Measurements from ENCODE around the gene SYCP2L.

The SYCP2L gene

GRCh38 chr6:10891960-10892359 is 5.1 kb downstream of the SYCP2L start:
- TF ChIP-seq REST (IDR thresholded peaks at IDR 0.05; ENCODE audit: insufficient read depth in 1 of 2, low read depth in 2 of 2, low read length in 2 of 2) (no peak), POLR2AphosphoS5 (IDR thresholded peaks at IDR 0.05; ENCODE audit: low read depth, low read length) (no peak), SIN3A (IDR thresholded peaks at IDR 0.05; ENCODE audit: borderline replicate concordance, insufficient read depth, low read length) (no peak), FOXP2 (optimal IDR thresholded peaks at IDR 0.05; ENCODE audit: borderline replicate concordance, extremely low read depth, extremely low read length, insufficient read depth) (no peak), TAF1 (IDR thresholded peaks at IDR 0.05; ENCODE audit: borderline replicate concordance, insufficient read depth, low read length) (no peak)

- no peak for TF ChIP-seq FOXP2 (optimal IDR thresholded peaks at IDR 0.05; ENCODE audit: borderline replicate concordance, extremely low read depth, extremely low read length, insufficient read depth)
- no peak for TF ChIP-seq TAF1 (IDR thresholded peaks at IDR 0.05; ENCODE audit: borderline replicate concordance, insufficient read depth, low read length)
- TF ChIP-seq SIN3A (IDR thresholded peaks at IDR 0.05; ENCODE audit: borderline replicate concordance, insufficient read depth, low read length): no peak
- TF ChIP-seq REST (IDR thresholded peaks at IDR 0.05; ENCODE audit: insufficient read depth in 1 of 2, low read depth in 2 of 2, low read length in 2 of 2): no peak
- TF ChIP-seq POLR2AphosphoS5 (IDR thresholded peaks at IDR 0.05; ENCODE audit: low read depth, low read length): no peak
Measured at GRCh38 chr6:10894958-10895357, 8.1 kb downstream of the SYCP2L start.

- TF ChIP-seq POLR2AphosphoS5 (IDR thresholded peaks at IDR 0.05; ENCODE audit: low read depth, low read length) (no peak), TAF1 (IDR thresholded peaks at IDR 0.05; ENCODE audit: borderline replicate concordance, insufficient read depth, low read length) (no peak), SIN3A (IDR thresholded peaks at IDR 0.05; ENCODE audit: borderline replicate concordance, insufficient read depth, low read length) (no peak), REST (IDR thresholded peaks at IDR 0.05; ENCODE audit: insufficient read depth in 1 of 2, low read depth in 2 of 2, low read length in 2 of 2) (no peak), FOXP2 (optimal IDR thresholded peaks at IDR 0.05; ENCODE audit: borderline replicate concordance, extremely low read depth, extremely low read length, insufficient read depth) (no peak)
Measured at GRCh38 chr6:10896691-10897090, 9.8 kb downstream of the SYCP2L start.

GRCh38 chr6:10901770-10902169 is 14.9 kb downstream of the SYCP2L start:
- TF ChIP-seq TAF1 (IDR thresholded peaks at IDR 0.05; ENCODE audit: borderline replicate concordance, insufficient read depth, low read length) (no peak), POLR2AphosphoS5 (IDR thresholded peaks at IDR 0.05; ENCODE audit: low read depth, low read length) (no peak), REST (IDR thresholded peaks at IDR 0.05; ENCODE audit: insufficient read depth in 1 of 2, low read depth in 2 of 2, low read length in 2 of 2) (no peak), SIN3A (IDR thresholded peaks at IDR 0.05; ENCODE audit: borderline replicate concordance, insufficient read depth, low read length) (no peak), FOXP2 (optimal IDR thresholded peaks at IDR 0.05; ENCODE audit: borderline replicate concordance, extremely low read depth, extremely low read length, insufficient read depth) (no peak)

GRCh38 chr6:10904015-10904414 is 17.2 kb downstream of the SYCP2L start:
- TF ChIP-seq TAF1 (IDR thresholded peaks at IDR 0.05; ENCODE audit: borderline replicate concordance, insufficient read depth, low read length): no peak
- TF ChIP-seq SIN3A (IDR thresholded peaks at IDR 0.05; ENCODE audit: borderline replicate concordance, insufficient read depth, low read length): no peak
- no peak for TF ChIP-seq POLR2AphosphoS5 (IDR thresholded peaks at IDR 0.05; ENCODE audit: low read depth, low read length)
- no peak for TF ChIP-seq REST (IDR thresholded peaks at IDR 0.05; ENCODE audit: insufficient read depth in 1 of 2, low read depth in 2 of 2, low read length in 2 of 2)
- TF ChIP-seq FOXP2 (optimal IDR thresholded peaks at IDR 0.05; ENCODE audit: borderline replicate concordance, extremely low read depth, extremely low read length, insufficient read depth): no peak

Measured in PFSK-1 (cell line).